Measurements from ENCODE around the gene KCNAB3. TPM values are rescaled to one million over a fixed set of nuclear protein-coding genes. Genes with fewer than 3 reads are reported as not detected.

KCNAB3 gene
- total RNA-seq, 2 experiments from 2014 or later = 10.6 to 12.5 TPM

DNA sequence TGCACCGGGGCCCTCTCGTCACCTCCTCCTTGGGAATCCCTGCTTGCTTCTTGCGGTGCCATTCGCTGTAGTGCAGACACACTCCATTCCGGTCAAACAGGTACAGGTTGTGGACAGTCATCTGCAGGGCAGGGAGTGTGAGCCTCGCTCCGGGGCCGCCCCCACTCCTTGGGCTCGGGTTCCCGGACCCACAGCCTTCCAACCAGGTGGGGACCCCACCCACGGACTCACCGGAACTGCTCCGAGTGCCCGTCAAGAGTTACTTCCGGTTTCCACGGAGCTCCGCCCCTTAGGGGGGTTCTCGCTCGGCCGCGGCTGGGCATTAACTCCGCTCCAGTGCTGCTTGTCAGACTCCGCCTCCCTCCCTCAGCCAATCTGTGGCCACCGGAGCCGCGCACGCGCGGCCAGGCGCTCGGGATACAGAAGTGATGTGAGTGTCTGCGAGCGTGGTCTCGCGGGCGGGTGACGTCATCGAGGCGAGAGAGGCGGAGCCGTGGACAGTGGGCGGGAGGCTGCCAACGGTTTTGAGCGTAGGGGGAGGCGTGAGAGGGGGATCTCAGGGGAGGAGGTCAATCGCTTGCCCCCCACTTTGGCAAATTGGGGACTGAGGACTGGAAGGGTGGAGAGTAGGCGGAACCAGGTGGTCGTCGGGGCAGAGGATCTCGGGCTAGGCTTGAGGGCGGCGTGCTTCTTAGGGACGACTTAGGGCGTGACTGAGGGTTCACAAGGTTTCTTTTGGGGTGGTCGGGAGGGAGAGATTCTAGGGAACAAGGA is 2.2 kb upstream of the KCNAB3 start, which contains the start of the genes CNTROB and TRAPPC1:
CNTROB (plus strand) TSS at position 498 of the 774 bp plus-strand sequence. CDS start 874 bp downstream, outside the sequence.
TRAPPC1 (minus strand) TSS at position 238 of the 774 bp plus-strand sequence; CDS start at position 121, 117 bp downstream.
- Mint-ChIP-seq H3K27ac (peak within 1 kb of the TSS; percentile 98), H3K9me3 (no peaks in the 10 kb centered on the region), H3K36me3 (peaks cover 20% of the 10 kb centered on the region), H3K4me3 (peak within 1 kb of the TSS; percentile 99), H3K27me3 (no peaks in the 10 kb centered on the region), H3K4me1 (peaks cover 34% of the 10 kb centered on the region)
- peak; percentile 100 for DNase-seq
- POLR2A ChIA-PET = interaction anchor here (0.6 to 4.5 kb wide), 19 partner anchors 8 to 304 kb away, joined by 3 to 51 read pairs (median 4); partner anchors contain the start of genes NAA38, RNF227, SAT2 and TP53
- peak; percentile 99 for ATAC-seq (ENCODE audit: low read depth)

DNA sequence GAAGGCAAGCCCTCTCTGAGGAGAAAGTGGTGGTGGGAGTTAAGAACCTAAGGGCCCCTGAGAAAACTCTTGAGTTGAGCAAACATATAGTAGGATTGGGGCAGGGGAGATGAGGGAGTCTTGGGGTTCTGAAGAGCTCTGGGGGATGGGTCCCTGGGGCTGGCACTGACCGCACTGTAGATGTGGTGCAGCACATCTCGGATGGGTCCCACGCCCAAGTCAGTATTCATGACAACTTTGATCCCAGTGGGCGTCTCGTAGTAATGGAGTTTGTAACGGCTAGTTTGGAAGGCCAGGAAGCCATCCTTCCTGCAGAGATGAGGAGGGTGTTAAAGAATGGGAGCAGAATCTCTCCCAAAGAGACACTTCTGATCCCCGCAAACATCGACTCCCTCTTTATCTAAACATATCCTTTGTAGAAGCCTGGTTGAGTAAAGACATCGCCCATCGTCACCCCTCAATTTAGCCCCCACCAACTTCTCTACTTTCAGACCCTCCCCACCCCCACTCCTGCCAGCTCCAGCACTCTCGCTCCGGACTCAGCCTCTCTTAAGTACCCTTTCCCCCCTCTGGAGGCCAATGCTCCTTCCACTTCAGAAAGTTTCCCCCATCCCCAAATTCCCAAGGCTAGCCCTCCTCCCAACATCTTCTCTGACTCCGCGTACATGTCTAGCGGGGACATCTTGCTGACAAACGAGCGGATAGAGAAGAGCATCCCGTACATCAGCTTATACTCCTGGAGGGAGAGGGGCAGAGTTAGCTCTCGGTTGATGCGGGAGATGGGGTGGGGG is 1.4 kb upstream of the KCNAB3 start:
- Mint-ChIP-seq H3K27me3 (no peaks in the 10 kb centered on the region), H3K27ac (peak overlapping the region; percentile 98), H3K4me1 (peaks cover 32% of the 10 kb centered on the region), H3K36me3 (peaks cover 14% of the 10 kb centered on the region), H3K9me3 (no peaks in the 10 kb centered on the region), H3K4me3 (peak overlapping the region; percentile 99)
- ATAC-seq (ENCODE audit: low read depth) = no peak
- POLR2A ChIA-PET = interaction anchor here (0.6 to 4.5 kb wide), 12 partner anchors 8 to 303 kb away, joined by 3 to 51 read pairs (median 4); partner anchors contain the start of genes RNF227, SAT2 and TP53
- DNase-seq = no peak

DNA sequence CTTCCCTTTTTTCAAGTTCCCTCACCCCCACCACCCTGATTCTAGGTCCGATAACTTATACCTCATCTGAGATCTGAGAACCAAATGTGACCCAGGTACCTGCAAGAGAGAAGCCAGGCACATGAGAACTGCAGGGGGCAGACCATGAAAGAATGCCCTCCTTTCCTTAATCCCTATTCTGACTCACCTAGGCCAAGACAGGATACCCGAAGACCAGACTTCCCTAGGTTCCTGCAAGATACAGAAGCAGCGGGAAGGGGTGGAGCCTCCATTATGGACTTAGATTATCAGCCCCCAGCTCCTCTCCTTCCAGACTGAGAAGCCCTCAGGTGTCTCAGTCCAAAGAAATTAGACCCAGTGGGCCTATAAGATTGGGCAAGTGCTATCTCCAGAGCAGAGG is 2.1 kb downstream of the KCNAB3 start:
- no peaks in the 10 kb centered on the region for H3K27me3 Mint-ChIP-seq
- DNase-seq (no peak), ATAC-seq (ENCODE audit: low read depth) (no peak)
- no peaks in the 10 kb centered on the region for H3K9me3 Mint-ChIP-seq
- peaks cover 18% of the 10 kb centered on the region for H3K4me1 Mint-ChIP-seq
- no peak overlapping the region for H3K27ac Mint-ChIP-seq
- POLR2A ChIA-PET = no interaction called here
- peaks cover 6% of the 10 kb centered on the region for H3K36me3 Mint-ChIP-seq
- H3K4me3 Mint-ChIP-seq = no peak overlapping the region

DNA sequence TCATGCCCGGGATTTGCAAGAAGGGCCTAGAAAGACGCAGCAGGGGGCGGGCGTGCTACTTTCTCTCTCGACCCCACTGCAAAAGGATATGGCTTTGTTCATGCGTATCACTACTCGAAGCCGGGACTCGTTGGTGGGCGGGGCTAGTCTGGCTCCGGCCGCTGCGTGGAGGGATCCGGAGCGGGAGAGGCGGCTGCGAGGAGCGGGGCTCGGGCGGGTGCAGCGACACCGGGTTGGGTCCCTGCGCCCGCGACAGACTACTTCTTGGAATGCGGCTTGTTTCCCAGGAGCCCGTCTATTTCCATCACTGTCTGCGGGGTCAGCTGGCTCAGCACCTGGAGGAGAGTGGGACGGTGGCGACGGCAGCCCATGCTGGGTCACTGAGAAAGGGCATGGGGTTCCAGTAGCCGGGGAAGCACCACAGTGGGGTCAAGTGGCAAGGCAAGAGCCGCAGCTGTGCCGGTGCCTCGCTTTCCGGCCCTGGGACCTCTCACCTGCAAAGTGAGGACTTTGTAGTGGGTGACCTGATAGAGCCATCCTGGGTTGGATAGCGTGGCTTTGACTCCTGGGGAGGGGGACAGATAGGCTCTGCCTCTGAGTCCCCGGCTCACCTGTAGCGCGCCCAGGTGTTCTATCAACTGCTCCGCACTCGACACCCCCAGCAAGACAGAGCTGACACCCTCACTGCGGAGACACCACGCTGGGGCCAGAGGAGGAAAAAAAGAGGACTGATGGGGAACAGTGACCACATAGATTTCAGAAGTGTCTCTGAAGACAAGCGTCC is 6.6 kb downstream of the KCNAB3 start:
- no peaks in the 10 kb centered on the region for H3K9me3 Mint-ChIP-seq
- peak overlapping the region; percentile 76 for H3K4me3 Mint-ChIP-seq
- peaks cover 6% of the 10 kb centered on the region for H3K36me3 Mint-ChIP-seq
- DNase-seq (peak; percentile 85), ATAC-seq (ENCODE audit: low read depth) (peak; percentile 95)
- no peaks in the 10 kb centered on the region for H3K27me3 Mint-ChIP-seq
- peak overlapping the region; percentile 84 for H3K27ac Mint-ChIP-seq
- peaks cover 15% of the 10 kb centered on the region for H3K4me1 Mint-ChIP-seq
- POLR2A ChIA-PET = interaction anchor here (2.3 kb wide), 1 partner anchor 9 kb away, joined by 19 read pairs; the partner anchor contains the start of genes CNTROB and TRAPPC1

DNA sequence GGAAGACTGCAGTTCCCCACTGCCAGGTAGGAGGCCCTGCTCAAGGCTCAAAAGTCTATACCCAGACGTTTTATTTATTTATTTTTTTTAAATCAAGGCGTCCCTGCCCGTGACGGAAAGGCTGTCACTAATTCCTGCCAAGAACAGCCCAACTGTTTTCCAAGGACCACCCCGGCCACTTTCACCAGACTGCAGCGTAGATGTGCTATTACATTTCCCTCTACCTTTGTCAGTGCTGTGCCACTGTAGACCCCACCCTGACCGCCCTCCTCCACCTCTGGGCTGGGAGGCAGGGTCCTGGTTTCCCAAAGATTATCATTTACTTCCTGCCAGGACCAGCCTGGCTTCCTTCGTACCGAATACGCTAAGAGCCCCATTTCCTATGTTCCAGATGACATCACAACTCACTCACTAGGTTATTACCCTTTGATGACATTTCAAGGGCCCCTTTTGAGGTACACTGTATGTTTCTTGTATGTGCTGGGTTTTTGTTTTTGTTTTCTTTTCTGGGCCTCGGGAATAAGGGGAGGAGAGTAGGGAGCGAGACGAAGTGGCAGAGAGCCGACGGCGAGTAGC is 7.3 kb downstream of the KCNAB3 start:
- Mint-ChIP-seq H3K4me3 (peak overlapping the region; percentile 76), H3K36me3 (peaks cover 4% of the 10 kb centered on the region), H3K9me3 (no peaks in the 10 kb centered on the region), H3K27me3 (no peaks in the 10 kb centered on the region), H3K27ac (peak overlapping the region; percentile 84), H3K4me1 (peaks cover 15% of the 10 kb centered on the region)
- POLR2A ChIA-PET = interaction anchor here (2.3 kb wide), 1 partner anchor 10 kb away, joined by 19 read pairs; the partner anchor contains the start of genes CNTROB and TRAPPC1
- no peak for DNase-seq
- ATAC-seq (ENCODE audit: low read depth) = peak; percentile 50

DNA sequence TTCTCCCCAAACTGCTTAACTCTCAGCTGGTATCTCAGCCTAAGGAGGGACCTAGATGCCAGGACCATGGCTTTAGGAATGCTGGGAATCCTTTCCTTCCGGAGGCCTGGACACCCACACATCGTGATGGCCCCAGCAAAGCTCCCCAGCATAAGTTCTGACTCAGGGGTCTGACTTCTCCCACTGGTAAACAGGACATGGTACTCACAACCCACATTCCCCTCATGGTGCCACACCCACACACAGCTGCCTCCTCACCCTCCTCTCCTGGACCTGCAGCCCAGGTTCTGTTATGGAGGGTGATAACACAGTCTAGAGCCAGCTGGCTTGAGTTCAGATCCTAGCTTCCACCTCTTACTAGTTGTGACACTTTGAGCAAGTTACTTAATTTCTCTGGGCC is 12.8 kb downstream of the KCNAB3 start:
- ATAC-seq (ENCODE audit: low read depth) = no peak
- H3K27ac Mint-ChIP-seq = peak overlapping the region; percentile 58
- H3K36me3 Mint-ChIP-seq = peaks cover 2% of the 10 kb centered on the region
- no peaks in the 10 kb centered on the region for H3K27me3 Mint-ChIP-seq
- no peak for DNase-seq
- peak overlapping the region; percentile 71 for H3K4me3 Mint-ChIP-seq
- POLR2A ChIA-PET = interaction anchor here (4.2 to 6.4 kb wide), 2 partner anchors 15 to 73 kb away, joined by 44 to 51 read pairs; partner anchors contain the start of genes CNTROB, KCNAB3 and TRAPPC1
- H3K9me3 Mint-ChIP-seq = no peaks in the 10 kb centered on the region
- peaks cover 26% of the 10 kb centered on the region for H3K4me1 Mint-ChIP-seq

DNA sequence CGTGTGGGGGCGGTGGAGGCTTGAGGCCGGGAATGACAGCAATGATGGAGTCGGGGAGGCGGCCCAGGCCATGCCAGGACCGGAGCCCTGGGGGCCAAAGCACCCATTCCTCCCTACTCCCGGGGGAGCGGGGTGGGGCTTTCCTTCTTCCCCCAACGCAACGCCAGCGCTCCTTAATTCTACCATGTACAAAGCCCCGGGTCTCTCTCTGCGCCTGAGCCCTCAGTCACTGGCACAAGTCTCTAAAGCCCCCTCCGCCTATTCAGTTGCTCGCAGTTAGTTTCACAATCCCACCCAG is 13.3 kb downstream of the KCNAB3 start:
- ATAC-seq (ENCODE audit: low read depth) (no peak), DNase-seq (no peak)
- Mint-ChIP-seq H3K4me1 (peaks cover 25% of the 10 kb centered on the region), H3K27me3 (no peaks in the 10 kb centered on the region), H3K27ac (peak overlapping the region; percentile 58), H3K4me3 (peak overlapping the region; percentile 71), H3K9me3 (no peaks in the 10 kb centered on the region), H3K36me3 (peaks cover 2% of the 10 kb centered on the region)
- POLR2A ChIA-PET = interaction anchor here (0.9 to 6.4 kb wide), 9 partner anchors 9 to 332 kb away, joined by 3 to 51 read pairs (median 5); partner anchors contain the start of genes CNTROB, CTC1, KCNAB3 and NAA38

DNA sequence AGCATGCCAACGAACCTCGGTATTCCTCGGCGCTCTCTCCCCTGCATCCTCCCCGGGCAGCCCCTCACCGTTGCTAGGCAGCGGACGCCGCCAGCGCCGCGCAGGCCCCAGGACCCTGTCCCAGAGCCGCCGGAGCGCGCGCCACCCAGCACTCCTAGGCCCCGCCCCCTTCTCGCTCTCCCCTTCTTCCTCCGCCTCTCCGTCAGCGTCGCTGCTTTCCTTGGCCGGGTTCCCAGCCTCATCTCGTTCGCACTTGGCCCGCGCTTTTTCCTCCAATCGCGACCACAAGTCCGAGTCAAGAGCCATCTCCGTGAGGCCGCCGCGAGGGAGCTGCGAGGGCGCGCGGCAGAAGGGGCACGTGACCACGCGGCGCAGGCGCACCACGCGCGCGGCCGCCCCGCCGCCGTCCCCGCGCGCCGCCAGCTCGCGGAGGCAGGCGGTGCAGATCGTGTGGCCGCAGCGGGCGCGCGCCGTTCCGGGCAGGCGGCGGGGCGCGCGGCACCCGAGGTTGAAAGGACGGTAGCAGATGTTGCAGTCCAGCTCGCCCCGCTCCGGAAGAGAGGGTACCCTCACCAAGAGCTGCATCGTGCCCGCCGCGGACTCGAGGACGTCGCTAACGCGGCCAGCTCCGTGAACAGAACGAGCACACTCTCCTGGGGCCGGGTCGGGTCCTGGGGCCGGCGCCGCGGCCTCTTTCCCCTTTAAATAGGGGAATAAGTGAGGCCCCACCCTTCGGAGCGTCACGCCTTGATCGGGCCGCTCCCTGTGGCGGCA is 13.9 kb downstream of the KCNAB3 start, which contains the start of gene RNF227:
RNF227 (minus strand) TSS at position 679 of the 774 bp plus-strand sequence; CDS start at position 585, 94 bp downstream.
- peaks cover 25% of the 10 kb centered on the region for H3K4me1 Mint-ChIP-seq
- DNase-seq (peak; percentile 90), ATAC-seq (ENCODE audit: low read depth) (peak; percentile 81)
- H3K4me3 Mint-ChIP-seq = peak within 1 kb of the TSS; percentile 92
- H3K27ac Mint-ChIP-seq = peak within 1 kb of the TSS; percentile 91
- peaks cover 5% of the 10 kb centered on the region for H3K36me3 Mint-ChIP-seq
- POLR2A ChIA-PET = interaction anchor here (0.7 to 6.4 kb wide), 12 partner anchors 10 to 373 kb away, joined by 3 to 51 read pairs (median 4); partner anchors contain the start of genes CNTROB, CTC1, KCNAB3 and NAA38
- no peaks in the 10 kb centered on the region for H3K9me3 Mint-ChIP-seq
- H3K27me3 Mint-ChIP-seq = no peaks in the 10 kb centered on the region

DNA sequence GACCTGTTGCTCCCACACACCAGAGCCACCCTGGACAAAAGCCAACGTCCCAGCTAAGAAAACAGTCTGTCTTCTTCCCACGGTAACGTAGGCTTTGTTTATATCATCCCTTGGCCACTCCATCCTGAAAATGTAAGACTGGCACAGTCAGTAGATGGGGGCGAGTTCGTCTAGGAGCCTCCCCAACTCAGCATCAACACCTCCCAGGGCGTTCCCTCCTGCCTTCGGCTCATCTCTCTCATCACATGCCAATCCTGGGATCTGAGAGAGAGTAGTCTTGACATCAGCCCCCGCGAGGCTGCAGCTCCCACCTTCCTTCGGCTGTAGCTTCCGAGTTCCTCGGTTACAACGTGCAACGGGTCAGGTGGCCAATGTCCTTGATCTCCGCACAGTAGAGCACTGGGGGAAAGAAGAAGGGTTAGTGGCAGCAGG is 14.5 kb downstream of the KCNAB3 start:
- POLR2A ChIA-PET = interaction anchor here (0.7 to 6.4 kb wide), 11 partner anchors 10 to 374 kb away, joined by 3 to 51 read pairs (median 4); partner anchors contain the start of genes CNTROB, KCNAB3, NAA38 and RANGRF
- Mint-ChIP-seq H3K27me3 (no peaks in the 10 kb centered on the region), H3K4me1 (peaks cover 25% of the 10 kb centered on the region), H3K9me3 (no peaks in the 10 kb centered on the region), H3K27ac (peak overlapping the region; percentile 91), H3K4me3 (peak overlapping the region; percentile 92), H3K36me3 (peaks cover 5% of the 10 kb centered on the region)
- DNase-seq (no peak), ATAC-seq (ENCODE audit: low read depth) (peak; percentile 48)

DNA sequence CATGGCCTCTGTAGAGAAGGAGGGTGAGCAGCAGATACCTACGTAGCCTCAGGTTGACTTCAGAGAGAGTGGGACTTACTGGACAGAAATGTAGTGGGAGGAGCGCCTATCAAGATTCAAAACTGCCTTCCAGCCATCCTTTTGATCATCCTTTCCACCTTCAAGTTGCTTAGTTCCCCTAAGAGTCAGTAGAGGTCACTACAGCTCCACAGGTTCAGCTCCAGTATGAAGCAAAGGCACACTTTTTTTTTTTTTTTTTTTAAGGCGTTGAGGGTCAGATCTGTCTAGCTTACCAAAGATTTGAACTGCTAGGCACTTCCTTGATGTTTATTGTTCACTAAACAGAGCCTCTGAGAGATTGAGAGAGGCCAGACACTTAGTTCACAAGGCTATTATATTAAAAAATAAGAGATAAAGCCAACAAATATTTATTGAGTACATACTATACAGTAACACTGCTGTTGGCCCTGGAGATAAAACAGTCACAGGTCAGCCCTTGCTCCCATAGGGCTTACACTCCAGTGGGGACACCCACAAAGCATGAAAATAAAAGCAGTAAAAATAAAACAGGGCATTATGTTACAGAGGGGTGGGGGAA is 16.6 kb downstream of the KCNAB3 start:
- no peaks in the 10 kb centered on the region for H3K27me3 Mint-ChIP-seq
- peak; percentile 37 for ATAC-seq (ENCODE audit: low read depth)
- peaks cover 16% of the 10 kb centered on the region for H3K36me3 Mint-ChIP-seq
- no peak for DNase-seq
- H3K4me3 Mint-ChIP-seq = no peak overlapping the region
- peaks cover 25% of the 10 kb centered on the region for H3K4me1 Mint-ChIP-seq
- peak overlapping the region; percentile 76 for H3K27ac Mint-ChIP-seq
- POLR2A ChIA-PET = interaction anchor here (0.6 to 6.4 kb wide), 8 partner anchors 19 to 89 kb away, joined by 3 to 44 read pairs (median 4); partner anchors contain the start of genes CNTROB, NAA38 and TRAPPC1
- H3K9me3 Mint-ChIP-seq = no peaks in the 10 kb centered on the region

DNA sequence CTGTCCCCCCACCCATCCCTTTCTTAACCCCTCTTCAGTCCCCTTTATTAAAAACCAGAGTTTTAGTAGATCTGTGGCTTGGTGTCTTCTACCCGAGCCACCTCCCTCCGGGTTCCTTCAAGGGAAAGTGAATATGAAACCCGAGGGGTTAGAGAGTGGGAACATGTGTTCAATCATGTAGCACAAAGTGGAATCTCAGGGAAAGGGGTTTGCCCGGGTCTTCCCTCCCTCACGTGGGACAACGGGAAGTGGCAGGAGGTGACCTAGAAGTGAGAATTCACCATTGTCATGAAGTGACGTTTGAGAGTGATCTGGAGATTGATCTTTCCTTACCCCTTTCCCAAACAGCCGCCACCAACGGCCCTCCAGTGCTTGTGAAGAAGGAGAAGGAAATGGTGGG is 18.5 kb downstream of the KCNAB3 start:
- POLR2A ChIA-PET = no interaction called here
- H3K4me3 Mint-ChIP-seq = no peak overlapping the region
- ATAC-seq (ENCODE audit: low read depth) (no peak), DNase-seq (no peak)
- H3K27me3 Mint-ChIP-seq = no peaks in the 10 kb centered on the region
- no peak overlapping the region for H3K27ac Mint-ChIP-seq
- no peaks in the 10 kb centered on the region for H3K9me3 Mint-ChIP-seq
- H3K4me1 Mint-ChIP-seq = peaks cover 17% of the 10 kb centered on the region
- H3K36me3 Mint-ChIP-seq = peaks cover 20% of the 10 kb centered on the region
